Breast epithelium (tissue), 3 donors: ENCODE data around the gene RNF112.

ENCODE experiments used
- POLR2A ChIP-seq: fragments of 450-650 bp; IDR thresholded peaks from one replicate; pipeline ENCODE4 v1.6.1; 2016; ENCODE audit warnings: antibody characterized with exemption, mild to moderate bottlenecking, moderate library complexity
- TF ChIP-seq, protein P1 (sequence below), 3 donors: fragments of 450-650 bp; IDR thresholded peaks; one replicate each; pipeline ENCODE4 v1.5.1; 2016 to 2017; ENCODE audit warnings: antibody characterized with exemption in 3 of 3, mild to moderate bottlenecking in 3 of 3, moderate library complexity in 3 of 3

DNA sequence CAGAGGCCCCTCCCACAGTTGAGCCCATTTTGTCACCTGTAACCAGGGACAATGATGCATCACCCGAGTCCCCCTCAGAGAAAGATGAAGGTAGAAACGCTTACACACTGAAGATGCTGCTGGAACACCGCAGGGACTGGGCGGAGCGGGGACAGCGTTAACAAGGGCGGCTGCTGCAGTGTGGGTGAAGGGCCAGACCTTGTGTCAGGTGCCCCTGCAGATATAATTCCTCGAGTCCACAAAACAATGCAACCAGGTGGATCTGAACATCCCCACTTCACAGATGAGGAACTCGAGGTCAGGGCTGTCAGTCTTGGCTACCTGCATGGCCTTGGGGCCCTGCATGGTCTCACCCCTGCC lies 39.0 kb upstream of the RNF112 start:
- TF ChIP-seq POLR2A, result no peak
- TF ChIP-seq, protein P1, sequence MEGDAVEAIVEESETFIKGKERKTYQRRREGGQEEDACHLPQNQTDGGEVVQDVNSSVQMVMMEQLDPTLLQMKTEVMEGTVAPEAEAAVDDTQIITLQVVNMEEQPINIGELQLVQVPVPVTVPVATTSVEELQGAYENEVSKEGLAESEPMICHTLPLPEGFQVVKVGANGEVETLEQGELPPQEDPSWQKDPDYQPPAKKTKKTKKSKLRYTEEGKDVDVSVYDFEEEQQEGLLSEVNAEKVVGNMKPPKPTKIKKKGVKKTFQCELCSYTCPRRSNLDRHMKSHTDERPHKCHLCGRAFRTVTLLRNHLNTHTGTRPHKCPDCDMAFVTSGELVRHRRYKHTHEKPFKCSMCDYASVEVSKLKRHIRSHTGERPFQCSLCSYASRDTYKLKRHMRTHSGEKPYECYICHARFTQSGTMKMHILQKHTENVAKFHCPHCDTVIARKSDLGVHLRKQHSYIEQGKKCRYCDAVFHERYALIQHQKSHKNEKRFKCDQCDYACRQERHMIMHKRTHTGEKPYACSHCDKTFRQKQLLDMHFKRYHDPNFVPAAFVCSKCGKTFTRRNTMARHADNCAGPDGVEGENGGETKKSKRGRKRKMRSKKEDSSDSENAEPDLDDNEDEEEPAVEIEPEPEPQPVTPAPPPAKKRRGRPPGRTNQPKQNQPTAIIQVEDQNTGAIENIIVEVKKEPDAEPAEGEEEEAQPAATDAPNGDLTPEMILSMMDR (IDR thresholded peaks at IDR 0.05), result no peak
